Measurements from ENCODE around the gene MMP2. TPM values are rescaled to one million over a fixed set of nuclear protein-coding genes. Genes with fewer than 3 reads are reported as not detected.

The MMP2 gene
- total RNA-seq, 3 donors from 2014 or later: 113 to 1,485 (median 459) TPM

DNA sequence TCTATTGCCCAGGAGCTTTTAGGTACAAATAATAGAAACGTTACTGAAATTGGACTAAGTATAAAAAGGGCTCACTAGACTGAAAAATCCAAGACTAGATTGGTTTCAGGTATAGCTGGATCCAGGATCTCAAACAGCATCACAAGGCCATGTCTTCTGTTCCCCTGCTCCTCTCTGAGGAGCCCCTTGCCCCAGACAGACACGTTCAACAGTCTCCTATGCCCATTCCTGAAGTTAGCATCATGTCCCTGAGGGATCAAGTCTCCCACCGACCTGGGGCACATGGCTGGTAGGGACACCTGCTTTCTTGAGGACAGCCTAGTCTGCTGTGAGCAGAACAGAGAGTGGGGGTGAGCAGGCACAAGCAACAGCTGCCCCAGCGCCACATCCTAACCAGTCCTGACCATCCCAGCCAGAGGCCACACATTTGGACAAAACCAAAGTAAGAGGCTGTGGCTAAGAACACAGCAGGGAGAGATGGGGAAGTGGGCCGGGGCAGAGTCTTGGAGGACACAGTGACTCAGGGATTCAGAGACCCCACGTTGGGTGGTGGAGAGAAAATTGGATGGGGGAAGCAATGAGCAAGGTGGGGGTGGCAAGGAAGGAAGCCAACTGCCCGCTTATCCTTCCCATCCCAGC is 10.5 kb upstream of the MMP2 start:
- intact Hi-C loops (cut with DNase I; ENCODE audit: low total_unique reads): loop anchor here (10.0 kb wide), 2 partner anchors 236 to 376 kb away; no protein-coding TSS in a partner anchor
- no peaks in the 10 kb centered on the region for H3K27me3 ChIP-seq
- no peak for TF ChIP-seq CTCF (IDR thresholded peaks at IDR 0.05)
- no peak for TF ChIP-seq POLR2A (IDR thresholded peaks at IDR 0.05)
- TF ChIP-seq POLR2AphosphoS5 (IDR thresholded peaks at IDR 0.05): no peak
- H3K36me3 ChIP-seq: no peaks in the 10 kb centered on the region
- no peaks in the 10 kb centered on the region for H3K9me3 ChIP-seq
- no peak for DNase-seq (ENCODE audit: low spot score in 2 of 2)
- peaks cover 0 to 10% of the 10 kb centered on the region in 2 donors for H3K4me1 ChIP-seq
- H3K4me3 ChIP-seq: no peak overlapping the region
- no peak overlapping the region for H3K27ac ChIP-seq

DNA sequence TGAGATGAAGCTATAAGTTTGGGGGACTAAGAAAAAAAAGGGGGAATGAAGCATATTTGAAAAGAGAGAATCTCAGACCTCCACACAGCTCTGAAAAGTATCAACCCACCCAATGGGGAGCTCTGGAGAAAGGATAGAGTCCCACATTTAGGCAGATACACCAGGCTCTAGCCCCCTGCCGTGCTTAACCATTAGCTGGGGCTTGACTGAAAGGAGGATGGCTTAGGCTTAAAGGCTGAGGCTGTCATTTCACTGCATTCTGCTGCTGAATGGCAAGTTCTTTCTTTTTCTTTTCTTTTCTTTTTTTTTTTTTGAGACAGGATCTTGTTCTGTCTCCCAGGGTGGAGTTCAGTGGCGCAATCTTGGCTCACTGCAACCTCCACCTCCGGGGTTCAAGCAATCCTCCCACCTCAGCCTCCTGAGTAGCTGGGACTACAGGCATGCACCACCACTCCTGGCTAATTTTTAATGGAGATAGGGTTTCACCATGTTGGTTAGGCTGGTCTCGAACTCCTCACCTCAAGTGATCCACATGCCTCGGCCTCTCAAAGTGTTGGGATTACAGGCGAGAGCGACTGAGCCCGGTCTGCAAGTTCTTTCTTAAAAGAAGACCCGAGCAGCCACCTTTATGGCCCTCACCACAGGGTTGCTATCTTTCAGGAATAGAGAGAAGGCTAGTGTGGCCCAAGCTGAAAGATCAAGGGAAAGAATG is 9.0 kb upstream of the MMP2 start:
- Histone ChIP-seq H3K4me1 (peaks cover 0 to 10% of the 10 kb centered on the region in 2 donors), H3K9me3 (no peaks in the 10 kb centered on the region), H3K4me3 (peak overlapping the region in 1 of 3 donors; percentile 10), H3K36me3 (no peaks in the 10 kb centered on the region), H3K27ac (peak overlapping the region; percentile 71 to 73), H3K27me3 (no peaks in the 10 kb centered on the region)
- TF ChIP-seq CTCF (IDR thresholded peaks at IDR 0.05): no peak
- TF ChIP-seq POLR2AphosphoS5 (IDR thresholded peaks at IDR 0.05): no peak
- no peak for TF ChIP-seq POLR2A (IDR thresholded peaks at IDR 0.05)
- no peak for DNase-seq (ENCODE audit: low spot score in 2 of 2)
- intact Hi-C loops (cut with DNase I; ENCODE audit: low total_unique reads): loop anchor here (10.0 kb wide), 2 partner anchors 235 to 375 kb away; no protein-coding TSS in a partner anchor

- H3K4me3 ChIP-seq: peak overlapping the region in 1 of 3 donors; percentile 10
- peak; percentile 65 to 76 for DNase-seq (ENCODE audit: low spot score in 2 of 2)
- peak overlapping the region; percentile 71 to 73 for H3K27ac ChIP-seq
- H3K4me1 ChIP-seq: peaks cover 0 to 10% of the 10 kb centered on the region in 2 donors
- H3K9me3 ChIP-seq: no peaks in the 10 kb centered on the region
- H3K36me3 ChIP-seq: no peaks in the 10 kb centered on the region
- intact Hi-C loops (cut with DNase I; ENCODE audit: low total_unique reads): no loop called here
- no peak for TF ChIP-seq POLR2A (IDR thresholded peaks at IDR 0.05)
- TF ChIP-seq CTCF (IDR thresholded peaks at IDR 0.05): no peak
- TF ChIP-seq POLR2AphosphoS5 (IDR thresholded peaks at IDR 0.05): no peak
- no peaks in the 10 kb centered on the region for H3K27me3 ChIP-seq
Observed at GRCh38 chr16:55470533-55471371, 8.2 kb upstream of the MMP2 start.

GRCh38 chr16:55471448-55472097 is 7.4 kb upstream of the MMP2 start:
- DNase-seq (ENCODE audit: low spot score in 2 of 2): no peak
- H3K27ac ChIP-seq: peak overlapping the region; percentile 71 to 73
- H3K9me3 ChIP-seq: no peaks in the 10 kb centered on the region
- H3K27me3 ChIP-seq: no peaks in the 10 kb centered on the region
- TF ChIP-seq CTCF (IDR thresholded peaks at IDR 0.05): no peak
- no peak for TF ChIP-seq POLR2AphosphoS5 (IDR thresholded peaks at IDR 0.05)
- no peak for TF ChIP-seq POLR2A (IDR thresholded peaks at IDR 0.05)
- peaks cover 0 to 10% of the 10 kb centered on the region in 2 donors for H3K4me1 ChIP-seq
- no peak overlapping the region for H3K4me3 ChIP-seq
- no peaks in the 10 kb centered on the region for H3K36me3 ChIP-seq
- intact Hi-C loops (cut with DNase I; ENCODE audit: low total_unique reads): no loop called here
